Measurements from ENCODE around the gene PARP2. TPM values are rescaled to one million over a fixed set of nuclear protein-coding genes. Genes with fewer than 3 reads are reported as not detected.

The PARP2 gene
- total RNA-seq, 1 donor from 2014 or later: 19.4 TPM

DNA sequence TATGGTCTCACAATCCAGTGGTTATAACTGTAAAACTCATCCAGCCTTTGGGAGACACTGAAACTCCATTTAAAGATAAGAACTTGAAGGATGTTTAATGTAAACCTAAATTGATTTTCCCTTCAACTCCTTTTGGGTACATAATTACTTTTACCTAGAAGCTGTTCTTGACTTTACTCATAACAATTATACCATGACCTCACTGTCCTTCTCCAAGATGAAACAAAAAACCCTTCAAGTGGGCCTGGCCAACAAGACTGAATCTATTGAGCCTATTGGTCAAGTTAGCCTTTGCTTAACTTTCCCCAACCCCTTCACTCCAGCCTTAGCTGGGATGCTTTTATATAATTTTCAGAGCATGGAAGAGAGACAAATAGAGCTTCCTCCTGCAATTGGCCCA is 22.5 kb downstream of the PARP2 start:
- H3K27me3 Mint-ChIP-seq (ENCODE audit: low read depth): no peaks in the 10 kb centered on the region
- no peak overlapping the region for H3K4me3 Mint-ChIP-seq (ENCODE audit: unreplicated experiment)
- no peak overlapping the region for H3K27ac Mint-ChIP-seq (ENCODE audit: unreplicated experiment)
- TF ChIP-seq, protein P1, sequence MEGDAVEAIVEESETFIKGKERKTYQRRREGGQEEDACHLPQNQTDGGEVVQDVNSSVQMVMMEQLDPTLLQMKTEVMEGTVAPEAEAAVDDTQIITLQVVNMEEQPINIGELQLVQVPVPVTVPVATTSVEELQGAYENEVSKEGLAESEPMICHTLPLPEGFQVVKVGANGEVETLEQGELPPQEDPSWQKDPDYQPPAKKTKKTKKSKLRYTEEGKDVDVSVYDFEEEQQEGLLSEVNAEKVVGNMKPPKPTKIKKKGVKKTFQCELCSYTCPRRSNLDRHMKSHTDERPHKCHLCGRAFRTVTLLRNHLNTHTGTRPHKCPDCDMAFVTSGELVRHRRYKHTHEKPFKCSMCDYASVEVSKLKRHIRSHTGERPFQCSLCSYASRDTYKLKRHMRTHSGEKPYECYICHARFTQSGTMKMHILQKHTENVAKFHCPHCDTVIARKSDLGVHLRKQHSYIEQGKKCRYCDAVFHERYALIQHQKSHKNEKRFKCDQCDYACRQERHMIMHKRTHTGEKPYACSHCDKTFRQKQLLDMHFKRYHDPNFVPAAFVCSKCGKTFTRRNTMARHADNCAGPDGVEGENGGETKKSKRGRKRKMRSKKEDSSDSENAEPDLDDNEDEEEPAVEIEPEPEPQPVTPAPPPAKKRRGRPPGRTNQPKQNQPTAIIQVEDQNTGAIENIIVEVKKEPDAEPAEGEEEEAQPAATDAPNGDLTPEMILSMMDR (IDR thresholded peaks at IDR 0.05): no peak
- no peaks in the 10 kb centered on the region for H3K4me1 Mint-ChIP-seq (ENCODE audit: low read depth)
- H3K36me3 Mint-ChIP-seq (ENCODE audit: low read depth): peaks cover 32% of the 10 kb centered on the region
- no peaks in the 10 kb centered on the region for H3K9me3 Mint-ChIP-seq (ENCODE audit: low read depth)
- no peak for DNase-seq (ENCODE audit: low spot score)

- no peak overlapping the region for H3K27ac Mint-ChIP-seq (ENCODE audit: unreplicated experiment)
- TF ChIP-seq, protein P1 (IDR thresholded peaks at IDR 0.05): no peak
- H3K27me3 Mint-ChIP-seq (ENCODE audit: low read depth): no peaks in the 10 kb centered on the region
- no peak for DNase-seq (ENCODE audit: low spot score)
- no peaks in the 10 kb centered on the region for H3K4me1 Mint-ChIP-seq (ENCODE audit: low read depth)
- no peaks in the 10 kb centered on the region for H3K9me3 Mint-ChIP-seq (ENCODE audit: low read depth)
- no peak overlapping the region for H3K4me3 Mint-ChIP-seq (ENCODE audit: unreplicated experiment)
- peaks cover 62% of the 10 kb centered on the region for H3K36me3 Mint-ChIP-seq (ENCODE audit: low read depth)
These were observed 29.4 kb downstream of the PARP2 start for GRCh38 chr14:20372796-20373195.

- TF ChIP-seq, protein P1 (IDR thresholded peaks at IDR 0.05): no peak
- Mint-ChIP-seq H3K4me3 (ENCODE audit: unreplicated experiment) (no peak overlapping the region), H3K27ac (ENCODE audit: unreplicated experiment) (no peak overlapping the region), H3K36me3 (ENCODE audit: low read depth) (peaks cover 61% of the 10 kb centered on the region), H3K4me1 (ENCODE audit: low read depth) (no peaks in the 10 kb centered on the region), H3K27me3 (ENCODE audit: low read depth) (no peaks in the 10 kb centered on the region), H3K9me3 (ENCODE audit: low read depth) (no peaks in the 10 kb centered on the region)
- DNase-seq (ENCODE audit: low spot score): no peak
These were observed 32.0 kb downstream of the PARP2 start for GRCh38 chr14:20375471-20375870.

GRCh38 chr14:20376071-20376588 is 32.7 kb downstream of the PARP2 start:
- Mint-ChIP-seq H3K27ac (ENCODE audit: unreplicated experiment) (no peak overlapping the region), H3K36me3 (ENCODE audit: low read depth) (peaks cover 62% of the 10 kb centered on the region), H3K4me1 (ENCODE audit: low read depth) (no peaks in the 10 kb centered on the region), H3K27me3 (ENCODE audit: low read depth) (no peaks in the 10 kb centered on the region), H3K4me3 (ENCODE audit: unreplicated experiment) (no peak overlapping the region), H3K9me3 (ENCODE audit: low read depth) (no peaks in the 10 kb centered on the region)
- TF ChIP-seq, protein P1 (IDR thresholded peaks at IDR 0.05): no peak
- no peak for DNase-seq (ENCODE audit: low spot score)

DNA sequence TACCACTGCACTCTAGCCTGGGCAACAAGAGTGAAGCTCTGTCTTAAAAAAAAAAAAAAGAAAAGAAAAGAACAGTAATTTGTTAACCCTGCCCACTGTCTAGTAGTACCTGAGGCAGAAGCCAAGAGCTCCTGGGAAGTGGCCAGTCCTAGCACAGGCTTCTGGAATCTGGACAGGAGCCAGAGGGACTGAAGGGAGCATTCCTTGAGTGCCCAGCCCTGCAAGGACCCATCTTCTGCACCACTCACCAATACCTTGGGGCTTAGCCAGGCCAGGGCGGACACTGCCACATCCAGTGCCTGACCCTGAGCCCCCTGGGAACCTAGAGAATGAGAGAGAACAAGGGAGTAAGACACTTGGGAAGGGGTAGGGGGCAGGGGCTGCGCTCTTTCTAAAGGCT is 33.7 kb downstream of the PARP2 start:
- no peak overlapping the region for H3K4me3 Mint-ChIP-seq (ENCODE audit: unreplicated experiment)
- no peaks in the 10 kb centered on the region for H3K27me3 Mint-ChIP-seq (ENCODE audit: low read depth)
- peaks cover 61% of the 10 kb centered on the region for H3K36me3 Mint-ChIP-seq (ENCODE audit: low read depth)
- H3K27ac Mint-ChIP-seq (ENCODE audit: unreplicated experiment): no peak overlapping the region
- no peaks in the 10 kb centered on the region for H3K4me1 Mint-ChIP-seq (ENCODE audit: low read depth)
- TF ChIP-seq, protein P1 (IDR thresholded peaks at IDR 0.05): no peak
- DNase-seq (ENCODE audit: low spot score): no peak
- H3K9me3 Mint-ChIP-seq (ENCODE audit: low read depth): no peaks in the 10 kb centered on the region

Measured in chondrocyte (in vitro differentiated cells).